HEK293 (cell line): ENCODE measurements around the gene ETNK2.

ENCODE experiments used
- REPIN1 ChIP-seq: fragments of 450-650 bp; formaldehyde crosslinking; IDR thresholded peaks from 2 replicates; pipeline ENCODE4 v1.5.1; 2017; ENCODE audit warnings: missing biosample characterization, missing genetic modification characterization, low read depth
- SCRT2 ChIP-seq: fragments of 450-650 bp; formaldehyde crosslinking; IDR thresholded peaks from 2 replicates; pipeline ENCODE4 v1.5.1; 2016; ENCODE audit warnings: missing biosample characterization, missing genetic modification characterization
- SP2 ChIP-seq: fragments of 450-650 bp; formaldehyde crosslinking; IDR thresholded peaks from 2 replicates; pipeline ENCODE4 v1.5.1; 2016; ENCODE audit warnings: missing biosample characterization, missing genetic modification characterization
- ZNF174 ChIP-seq: fragments of 450-650 bp; formaldehyde crosslinking; IDR thresholded peaks from 2 replicates; pipeline ENCODE4 v1.5.0; 2017; ENCODE audit warnings: missing biosample characterization, mild to moderate bottlenecking, missing genetic modification characterization
- TF ChIP-seq, protein P1 (sequence below): sonication (generic); formaldehyde crosslinking; IDR thresholded peaks from 2 replicates; pipeline ENCODE4 v1.8.1; 2022; ENCODE audit warnings: mild to moderate bottlenecking, moderate library complexity, missing genetic modification reagents
- TF ChIP-seq, protein P2 (sequence below): fragments of 450-650 bp; formaldehyde crosslinking; IDR thresholded peaks from 2 replicates; pipeline ENCODE4 v1.5.1; 2017; ENCODE audit warnings: missing biosample characterization, missing genetic modification characterization
- TF ChIP-seq, protein P3 (sequence below): fragments of 450-650 bp; IDR thresholded peaks from 2 replicates; pipeline ENCODE4 v1.5.1; 2018; ENCODE audit warnings: missing biosample characterization, mild to moderate bottlenecking, missing genetic modification characterization

DNA sequence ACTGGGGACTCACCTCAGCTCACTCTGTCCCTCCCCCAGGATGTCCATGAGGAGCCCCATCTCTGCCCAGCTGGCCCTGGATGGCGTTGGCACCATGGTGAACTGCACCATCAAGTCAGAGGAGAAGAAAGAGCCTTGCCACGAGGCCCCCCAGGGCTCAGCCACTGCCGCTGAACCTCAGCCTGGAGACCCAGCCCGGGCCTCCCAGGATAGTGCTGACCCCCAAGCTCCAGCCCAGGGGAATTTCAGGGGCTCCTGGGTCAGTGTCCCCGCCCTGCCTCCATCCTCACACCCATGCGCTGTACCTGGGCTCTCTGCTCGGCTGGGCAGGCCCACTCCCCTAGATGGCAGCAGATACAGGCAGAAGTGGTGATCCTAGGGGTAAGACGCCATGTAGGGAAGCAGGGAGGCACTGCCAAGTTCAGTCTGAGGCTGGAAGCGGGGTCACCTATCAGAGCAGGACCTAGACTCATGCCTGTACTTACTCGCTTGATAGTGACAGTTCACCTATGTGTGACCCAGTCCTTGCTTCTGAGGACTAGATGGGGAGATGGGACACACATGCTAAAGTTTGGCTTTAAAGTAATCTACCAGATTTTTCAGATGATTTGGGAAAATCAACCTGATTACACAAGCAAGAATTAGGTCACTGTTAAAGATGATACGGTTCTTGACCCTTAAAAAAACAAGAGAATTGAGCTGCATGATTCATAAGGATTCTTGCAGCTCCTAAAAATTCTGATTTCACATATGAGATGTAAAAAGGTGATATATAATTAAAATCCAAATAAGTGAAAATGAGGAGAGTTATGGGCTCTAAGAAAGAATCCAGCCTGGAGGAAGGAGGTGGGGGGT lies 38.7 kb downstream of the ETNK2 start:
- no peak for TF ChIP-seq SCRT2 (tag by site-specific recombination)
- no peak for TF ChIP-seq REPIN1 (tag by site-specific recombination)
- TF ChIP-seq, protein P1, sequence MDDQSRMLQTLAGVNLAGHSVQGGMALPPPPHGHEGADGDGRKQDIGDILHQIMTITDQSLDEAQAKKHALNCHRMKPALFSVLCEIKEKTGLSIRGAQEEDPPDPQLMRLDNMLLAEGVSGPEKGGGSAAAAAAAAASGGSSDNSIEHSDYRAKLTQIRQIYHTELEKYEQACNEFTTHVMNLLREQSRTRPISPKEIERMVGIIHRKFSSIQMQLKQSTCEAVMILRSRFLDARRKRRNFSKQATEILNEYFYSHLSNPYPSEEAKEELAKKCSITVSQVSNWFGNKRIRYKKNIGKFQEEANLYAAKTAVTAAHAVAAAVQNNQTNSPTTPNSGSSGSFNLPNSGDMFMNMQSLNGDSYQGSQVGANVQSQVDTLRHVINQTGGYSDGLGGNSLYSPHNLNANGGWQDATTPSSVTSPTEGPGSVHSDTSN (CRISPR knock-in tag), result no peak
- no peak for TF ChIP-seq ZNF174 (tag by site-specific recombination)
- TF ChIP-seq, protein P2, sequence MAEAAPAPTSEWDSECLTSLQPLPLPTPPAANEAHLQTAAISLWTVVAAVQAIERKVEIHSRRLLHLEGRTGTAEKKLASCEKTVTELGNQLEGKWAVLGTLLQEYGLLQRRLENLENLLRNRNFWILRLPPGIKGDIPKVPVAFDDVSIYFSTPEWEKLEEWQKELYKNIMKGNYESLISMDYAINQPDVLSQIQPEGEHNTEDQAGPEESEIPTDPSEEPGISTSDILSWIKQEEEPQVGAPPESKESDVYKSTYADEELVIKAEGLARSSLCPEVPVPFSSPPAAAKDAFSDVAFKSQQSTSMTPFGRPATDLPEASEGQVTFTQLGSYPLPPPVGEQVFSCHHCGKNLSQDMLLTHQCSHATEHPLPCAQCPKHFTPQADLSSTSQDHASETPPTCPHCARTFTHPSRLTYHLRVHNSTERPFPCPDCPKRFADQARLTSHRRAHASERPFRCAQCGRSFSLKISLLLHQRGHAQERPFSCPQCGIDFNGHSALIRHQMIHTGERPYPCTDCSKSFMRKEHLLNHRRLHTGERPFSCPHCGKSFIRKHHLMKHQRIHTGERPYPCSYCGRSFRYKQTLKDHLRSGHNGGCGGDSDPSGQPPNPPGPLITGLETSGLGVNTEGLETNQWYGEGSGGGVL (tag by site-specific recombination), result no peak
- no peak for TF ChIP-seq SP2 (tag by site-specific recombination)
- TF ChIP-seq, protein P3, sequence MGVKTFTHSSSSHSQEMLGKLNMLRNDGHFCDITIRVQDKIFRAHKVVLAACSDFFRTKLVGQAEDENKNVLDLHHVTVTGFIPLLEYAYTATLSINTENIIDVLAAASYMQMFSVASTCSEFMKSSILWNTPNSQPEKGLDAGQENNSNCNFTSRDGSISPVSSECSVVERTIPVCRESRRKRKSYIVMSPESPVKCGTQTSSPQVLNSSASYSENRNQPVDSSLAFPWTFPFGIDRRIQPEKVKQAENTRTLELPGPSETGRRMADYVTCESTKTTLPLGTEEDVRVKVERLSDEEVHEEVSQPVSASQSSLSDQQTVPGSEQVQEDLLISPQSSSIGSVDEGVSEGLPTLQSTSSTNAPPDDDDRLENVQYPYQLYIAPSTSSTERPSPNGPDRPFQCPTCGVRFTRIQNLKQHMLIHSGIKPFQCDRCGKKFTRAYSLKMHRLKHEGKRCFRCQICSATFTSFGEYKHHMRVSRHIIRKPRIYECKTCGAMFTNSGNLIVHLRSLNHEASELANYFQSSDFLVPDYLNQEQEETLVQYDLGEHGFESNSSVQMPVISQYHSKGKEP (tag by site-specific recombination), result no peak
